Adrenal gland (tissue), 12 donors: ENCODE data around the gene PCYOX1L. TPM values are rescaled to one million over a fixed set of nuclear protein-coding genes. Genes with fewer than 3 reads are reported as not detected.

Experiments used
- DNase-seq, 7 donors: peaks; one replicate each; pipeline ENCODE4 v3.0.0-alpha.2; 2019 to 2020
- H3K27ac ChIP-seq, 5 donors: fragments of 200-600 bp; sonication (generic) in 4 of 5; 1 replicate in 3 of 5; 2 replicates in 2 of 5; pipeline versions ENCODE4 v1.5.1 to v1.8.0; 2016 to 2020; ENCODE audit warnings: mild to moderate bottlenecking in 1 of 5
- H3K27me3 ChIP-seq: fragments of 200-600 bp; 2 replicates; pipeline ENCODE4 v1.8.0; 2021
- H3K36me3 ChIP-seq, 2 donors: fragments of 200-600 bp; replicated peaks in 1 of 2; 1 replicate in 1 of 2; 2 replicates in 1 of 2; pipeline versions ENCODE4 v1.5.1 to v1.8.0; 2018 to 2022
- H3K4me1 ChIP-seq, 2 donors: fragments of 200-600 bp; replicated peaks in 1 of 2; 1 replicate in 1 of 2; 2 replicates in 1 of 2; pipeline versions ENCODE4 v1.5.1 to v1.8.0; 2018 to 2021
- H3K4me3 ChIP-seq, 4 donors: fragments of 200-600 bp; sonication (generic) in 3 of 4; one replicate each; pipeline ENCODE4 v1.5.1; 2016 to 2018
- H3K9me3 ChIP-seq, 3 donors: fragments of 200-600 bp; sonication (generic) in 1 of 3; replicated peaks in 1 of 3; 1 replicate in 2 of 3; 2 replicates in 1 of 3; pipeline versions ENCODE4 v1.5.1 to v1.8.0; 2016 to 2021
- POLR2A ChIP-seq, 2 donors: fragments of 450-650 bp; IDR thresholded peaks; one replicate each; pipeline ENCODE4 v1.6.1; 2017; ENCODE audit warnings: antibody characterized with exemption in 2 of 2, mild to moderate bottlenecking in 2 of 2, moderate library complexity in 1 of 2
- WGBS, 4 donors: extraction: QIAGEN DNeasy Blood & Tissue Kit in 2 of 4; methylation state at CpG; one replicate each; pipeline versions ENCODE4 v1.1.5 to v1.1.7; 2013 to 2017; 5-methylcytosine and 5-hydroxymethylcytosine counted together
- intact Hi-C, 2 donors: fragments of 100-400 bp; cut with DNase I; formaldehyde crosslinking; loops; one replicate each; pipeline versions ENCODE4 v1.14.1 to v1.15.0; 2022 to 2023
- polyA plus RNA-seq, 3 donors: library from polyadenylated mRNA; stranded (reverse); fragments of 200-250 nt in 2 of 3; fragments of 350-450 nt in 1 of 3; fragmentation: Illumina TruSeq in 1 of 3; extraction: RNeasy Lipid Tissue Mini Kit (QIAGEN cat#74804) in 1 of 3; gene quantifications; one replicate each; pipeline ENCODE4 v1.2.3, GENCODE V29; 2013 to 2014
- total RNA-seq, 9 donors: library from RNA; depleted of rRNA in 4 of 9; stranded (reverse); fragments of >200 nt in 4 of 9; fragments of 120-200 nt in 1 of 9; fragmentation: NEBNext Ultra II Directional in 1 of 9; extraction: Animal tissue kit (Norgen Biotek cat#: 25700) in 1 of 9; gene quantifications; one replicate each; pipeline versions ENCODE4 v1.1.0 to v1.2.4, GENCODE V29; 2013 to 2023
- TF ChIP-seq, protein P1 (sequence below), 6 experiments: fragments of 450-650 bp in 4 of 6; fragments of 200-600 bp in 2 of 6; sonication (generic) in 1 of 6; IDR thresholded peaks; 1 replicate in 5 of 6; 2 replicates in 1 of 6; pipeline versions ENCODE4 v1.5.1 to v1.8.0; 2016 to 2021; ENCODE audit warnings: antibody characterized with exemption in 6 of 6, mild to moderate bottlenecking in 2 of 6, moderate library complexity in 1 of 6
- donor health status: healthy with polysubstance abuse.
- donor health status: Bipolar disorder and iron deficiency.
- donor health status: DM: yes; HTN: yes; CAD: no.
- donor health status: DM: no; HTN: no; CAD: no.
- donor health status: DM: no; HTN: no; CAD: no.
- donor health status: DM: yes; HTN: yes; CAD: no.

PCYOX1L gene
- total and polyA plus RNA-seq, 12 donors: 4.7 to 17.1 (median 9.4) TPM

GRCh38 chr5:149372932-149373331 is 15.1 kb downstream of the PCYOX1L start:
- no peaks in the 10 kb centered on the region for H3K27me3 ChIP-seq
- WGBS, 4 donors: 91 to 96% (median 93%) methylated on average over 3 of the region's 3 CpGs
- TF ChIP-seq POLR2A (IDR thresholded peaks at IDR 0.05): no peak
- TF ChIP-seq, protein P1, sequence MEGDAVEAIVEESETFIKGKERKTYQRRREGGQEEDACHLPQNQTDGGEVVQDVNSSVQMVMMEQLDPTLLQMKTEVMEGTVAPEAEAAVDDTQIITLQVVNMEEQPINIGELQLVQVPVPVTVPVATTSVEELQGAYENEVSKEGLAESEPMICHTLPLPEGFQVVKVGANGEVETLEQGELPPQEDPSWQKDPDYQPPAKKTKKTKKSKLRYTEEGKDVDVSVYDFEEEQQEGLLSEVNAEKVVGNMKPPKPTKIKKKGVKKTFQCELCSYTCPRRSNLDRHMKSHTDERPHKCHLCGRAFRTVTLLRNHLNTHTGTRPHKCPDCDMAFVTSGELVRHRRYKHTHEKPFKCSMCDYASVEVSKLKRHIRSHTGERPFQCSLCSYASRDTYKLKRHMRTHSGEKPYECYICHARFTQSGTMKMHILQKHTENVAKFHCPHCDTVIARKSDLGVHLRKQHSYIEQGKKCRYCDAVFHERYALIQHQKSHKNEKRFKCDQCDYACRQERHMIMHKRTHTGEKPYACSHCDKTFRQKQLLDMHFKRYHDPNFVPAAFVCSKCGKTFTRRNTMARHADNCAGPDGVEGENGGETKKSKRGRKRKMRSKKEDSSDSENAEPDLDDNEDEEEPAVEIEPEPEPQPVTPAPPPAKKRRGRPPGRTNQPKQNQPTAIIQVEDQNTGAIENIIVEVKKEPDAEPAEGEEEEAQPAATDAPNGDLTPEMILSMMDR (IDR thresholded peaks at IDR 0.05): no peak

GRCh38 chr5:149374303-149374702 is 16.5 kb downstream of the PCYOX1L start:
- TF ChIP-seq POLR2A (IDR thresholded peaks at IDR 0.05): no peak
- TF ChIP-seq, protein P1 (IDR thresholded peaks at IDR 0.05): no peak
- intact Hi-C loops: loop anchor here (5.0 to 10.0 kb wide), 2 partner anchors 193 to 240 kb away; no protein-coding TSS in a partner anchor
- 94 to 97% (median 96%) methylated on average over 11 to 20 of the region's 20 CpGs for WGBS, 4 donors
- H3K27me3 ChIP-seq: no peaks in the 10 kb centered on the region
- H3K4me3 ChIP-seq: no peak overlapping the region
- no peak overlapping the region for H3K27ac ChIP-seq
- DNase-seq: peak in 1 of 7 donors; percentile 42
- no peaks in the 10 kb centered on the region for H3K36me3 ChIP-seq
- H3K4me1 ChIP-seq: peaks cover 0 to 20% of the 10 kb centered on the region in 2 donors
- no peaks in the 10 kb centered on the region for H3K9me3 ChIP-seq

More at GRCh38 chr5:149372932-149373331, 15.1 kb downstream of the PCYOX1L start:
- H3K4me3 ChIP-seq: no peak overlapping the region
- H3K9me3 ChIP-seq: no peaks in the 10 kb centered on the region
- DNase-seq: peak in 1 of 7 donors; percentile 18
- H3K27ac ChIP-seq: no peak overlapping the region
- intact Hi-C loops: loop anchor here (5.0 to 10.0 kb wide), 2 partner anchors 194 to 242 kb away; no protein-coding TSS in a partner anchor
- no peaks in the 10 kb centered on the region for H3K36me3 ChIP-seq
- peaks cover 0 to 7% of the 10 kb centered on the region in 2 donors for H3K4me1 ChIP-seq

GRCh38 chr5:149374801-149375200 is 17.0 kb downstream of the PCYOX1L start:
- Histone ChIP-seq H3K27me3 (no peaks in the 10 kb centered on the region), H3K9me3 (no peaks in the 10 kb centered on the region), H3K36me3 (no peaks in the 10 kb centered on the region), H3K4me3 (no peak overlapping the region), H3K27ac (no peak overlapping the region), H3K4me1 (peaks cover 0 to 21% of the 10 kb centered on the region in 2 donors)
- WGBS, 4 donors: 68 to 84% (median 77%) methylated on average over 3 of the region's 3 CpGs
- intact Hi-C loops: loop anchor here (5.0 to 10.0 kb wide), 2 partner anchors 192 to 240 kb away; no protein-coding TSS in a partner anchor
- DNase-seq: peak in 1 of 7 donors; percentile 39
- TF ChIP-seq, protein P1 (IDR thresholded peaks at IDR 0.05): no peak
- TF ChIP-seq POLR2A (IDR thresholded peaks at IDR 0.05): no peak

- TF ChIP-seq POLR2A (IDR thresholded peaks at IDR 0.05): no peak
- TF ChIP-seq, protein P1 (IDR thresholded peaks at IDR 0.05): no peak
- Histone ChIP-seq H3K27ac (no peak overlapping the region), H3K4me3 (no peak overlapping the region), H3K36me3 (no peaks in the 10 kb centered on the region), H3K27me3 (no peaks in the 10 kb centered on the region), H3K9me3 (no peaks in the 10 kb centered on the region), H3K4me1 (peaks cover 0 to 21% of the 10 kb centered on the region in 2 donors)
- intact Hi-C loops: loop anchor here in 1 of 2 donors (10.0 kb wide), 1 partner anchor 239 kb away; no protein-coding TSS in a partner anchor
- DNase-seq: peak in 1 of 7 donors; percentile 34
- 87 to 95% (median 90%) methylated on average over 6 of the region's 6 CpGs for WGBS, 4 donors
Observed at GRCh38 chr5:149375434-149375833, 17.6 kb downstream of the PCYOX1L start.
